CD4-positive, alpha-beta T cell (primary cell): Measurements from ENCODE around the gene TSHZ2. TPM values are rescaled to one million over a fixed set of nuclear protein-coding genes. Genes with fewer than 3 reads are reported as not detected.

ENCODE experiments used
- ATAC-seq: fragments of 200-7000 bp; cut with Tn5 transposase; one replicate; pipeline ENCODE4 v1.10.0; 2022; ENCODE audit warnings: mild to moderate bottlenecking; ENCODE audit not compliant: poor library complexity
- CTCF ChIA-PET: fragments of 350-600 bp; sonication (Branson Sonifier 250); formaldehyde crosslinking; loops from one replicate; lab custom pipeline; 2021; ENCODE audit warnings: antibody characterized with exemption, inconsistent platforms; lab: Charles Lee
- POLR2A ChIA-PET: fragments of 350-600 bp; sonication (Branson Sonifier 250); formaldehyde crosslinking; loops from one replicate; lab custom pipeline; 2021; ENCODE audit warnings: antibody characterized with exemption, inconsistent platforms; lab: Charles Lee
- DNase-seq, 14 experiments: peaks; one replicate each; pipeline ENCODE4 v3.0.0-alpha.2; 2013 to 2020; ENCODE audit warnings: mixed read lengths in 2 of 14
- H3K27ac ChIP-seq, 2 donors: one replicate each; pipeline versions ENCODE4 v1.5.1 to v1.7.0; 2013; ENCODE audit warnings: low read length in 2 of 2, low read depth in 1 of 2, mild to moderate bottlenecking in 1 of 2
- H3K27me3 ChIP-seq, 2 experiments: 1 replicate in 1 of 2; 2 replicates in 1 of 2; pipeline versions ENCODE4 v1.6.1 to v1.7.0; 2013; ENCODE audit warnings: low read length in 2 of 2, control low read depth in 1 of 2, mild to moderate bottlenecking in 1 of 2, moderate library complexity in 1 of 2; ENCODE audit not compliant: insufficient read depth in 2 of 2, control insufficient read depth in 1 of 2
- H3K36me3 ChIP-seq: one replicate; pipeline ENCODE4 v1.6.1; 2013; ENCODE audit warnings: low read length, control low read depth; ENCODE audit not compliant: insufficient read depth
- H3K4me1 ChIP-seq: one replicate; pipeline ENCODE4 v1.6.1; 2013; ENCODE audit warnings: low read length, control low read depth; ENCODE audit not compliant: insufficient read depth
- H3K4me3 ChIP-seq: one replicate; pipeline ENCODE4 v1.5.1; 2013; ENCODE audit warnings: mild to moderate bottlenecking, low read length, moderate library complexity
- H3K9me3 ChIP-seq, 2 experiments: 1 replicate in 1 of 2; 2 replicates in 1 of 2; pipeline versions ENCODE4 v1.6.1 to v1.7.0; 2013; ENCODE audit warnings: low read length in 2 of 2, mild to moderate bottlenecking in 2 of 2, control low read depth in 1 of 2, moderate library complexity in 1 of 2; ENCODE audit not compliant: control insufficient read depth in 1 of 2, insufficient read depth in 1 of 2
- H3K27ac Mint-ChIP-seq: one replicate; pipeline ENCODE4 v1.8.0; 2020; ENCODE audit warnings: mixed read lengths
- H3K27me3 Mint-ChIP-seq: one replicate; pipeline ENCODE4 v1.8.0; 2021; ENCODE audit warnings: mixed read lengths
- H3K36me3 Mint-ChIP-seq: one replicate; pipeline ENCODE4 v1.8.0; 2021; ENCODE audit warnings: low read depth, mixed read lengths
- H3K4me1 Mint-ChIP-seq: one replicate; pipeline ENCODE4 v1.8.0; 2021; ENCODE audit warnings: low read depth, mixed read lengths
- H3K4me3 Mint-ChIP-seq: one replicate; pipeline ENCODE4 v1.8.0; 2020; ENCODE audit warnings: mild to moderate bottlenecking, mixed read lengths
- H3K9me3 Mint-ChIP-seq: one replicate; pipeline ENCODE4 v1.8.0; 2020; ENCODE audit warnings: mixed read lengths
- CTCF ChIP-seq: fragments of 200-600 bp; IDR thresholded peaks from one replicate; pipeline ENCODE4 v1.8.0; 2022; ENCODE audit warnings: antibody characterized with exemption, mild to moderate bottlenecking
- intact Hi-C, 2 experiments: fragments of 100-400 bp; cut with DNase I in 1 of 2; cut with micrococcal nuclease in 1 of 2; formaldehyde crosslinking; loops; one replicate each; pipeline versions ENCODE4 v1.15.1 to v1.9.0; 2023 to 2025; cut with DNase I, micrococcal nuclease
- total RNA-seq, 174 experiments: library from RNA in 2 of 174; stranded (reverse) in 2 of 174; gene quantifications; one replicate each; pipeline ENCODE4 v1.2.3 and lab custom pipeline; 2021 to 2026

TSHZ2 gene
- total RNA-seq, 2 experiments from 2014 or later, result 26.1 to 27.4 TPM

DNA sequence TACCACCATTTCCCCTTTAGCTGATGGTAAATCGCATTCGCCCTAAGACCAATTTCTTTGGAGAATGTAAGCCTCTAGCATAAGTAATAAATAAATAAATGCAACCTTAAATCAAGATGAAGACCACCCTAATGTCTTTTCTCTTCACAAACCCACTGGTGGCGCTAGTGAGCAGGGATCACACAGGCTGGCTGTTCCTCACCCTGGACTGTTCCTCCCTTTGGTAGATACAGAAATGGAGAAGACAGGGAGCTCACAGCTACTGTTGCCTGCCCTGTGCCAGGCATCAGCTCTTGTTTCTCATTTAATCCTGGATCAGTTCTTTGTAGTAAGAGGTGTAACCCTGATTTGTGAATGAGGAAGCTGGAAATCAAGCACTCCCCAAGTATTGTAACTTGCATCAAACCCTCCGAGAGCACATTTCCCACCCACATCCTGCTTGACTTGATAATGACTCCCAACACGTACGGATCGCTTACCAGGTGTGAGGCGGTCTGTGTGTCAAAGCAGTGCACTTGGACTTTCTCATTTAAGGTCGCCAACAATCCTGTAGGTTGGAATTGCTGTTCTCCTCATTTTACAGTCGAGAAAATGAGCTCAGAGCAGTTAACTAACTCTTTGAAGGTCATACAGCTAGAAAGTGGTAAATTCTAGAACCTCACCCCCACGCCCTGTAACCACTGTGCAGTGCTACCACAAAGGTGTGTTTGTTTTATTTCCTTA is 236.1 kb downstream of the TSHZ2 start:
- H3K27me3 ChIP-seq, result no peaks in the 10 kb centered on the region
- H3K36me3 ChIP-seq, result no peaks in the 10 kb centered on the region
- H3K4me3 Mint-ChIP-seq, result peak overlapping the region; percentile 74
- ChIA-PET POLR2A (interaction anchor here (0.5 to 1.0 kb wide), 4 partner anchors 9 to 986 kb away, joined by 3 to 5 read pairs (median 4); no protein-coding TSS in a partner anchor), CTCF (interaction anchor here (0.6 to 1.8 kb wide), 2 partner anchors 8 to 59 kb away, joined by 3 to 6 read pairs; no protein-coding TSS in a partner anchor)
- H3K9me3 ChIP-seq, result no peaks in the 10 kb centered on the region
- H3K9me3 Mint-ChIP-seq, result no peaks in the 10 kb centered on the region
- H3K27ac ChIP-seq, result no peak overlapping the region
- DNase-seq, result peak in 6 of 14 experiments; percentile 8 to 58 (median 24)
- H3K4me3 ChIP-seq, result peak overlapping the region; percentile 23
- peaks cover 17% of the 10 kb centered on the region for H3K4me1 ChIP-seq
- peaks cover 20% of the 10 kb centered on the region for H3K4me1 Mint-ChIP-seq
- intact Hi-C loops, result no loop called here
- peak overlapping the region; percentile 80 for H3K27ac Mint-ChIP-seq
- no peak for TF ChIP-seq CTCF
- H3K36me3 Mint-ChIP-seq, result no peaks in the 10 kb centered on the region
- H3K27me3 Mint-ChIP-seq, result no peaks in the 10 kb centered on the region
- peak; percentile 89 for ATAC-seq

GRCh38 chr20:53210041-53210440 is 237.9 kb downstream of the TSHZ2 start:
- no peaks in the 10 kb centered on the region for H3K36me3 Mint-ChIP-seq
- H3K27ac Mint-ChIP-seq, result no peak overlapping the region
- Histone ChIP-seq H3K4me3 (no peak overlapping the region), H3K36me3 (no peaks in the 10 kb centered on the region), H3K27ac (no peak overlapping the region), H3K27me3 (no peaks in the 10 kb centered on the region), H3K9me3 (no peaks in the 10 kb centered on the region), H3K4me1 (peaks cover 25% of the 10 kb centered on the region)
- H3K9me3 Mint-ChIP-seq, result no peaks in the 10 kb centered on the region
- no peak for ATAC-seq
- peaks cover 35% of the 10 kb centered on the region for H3K4me1 Mint-ChIP-seq
- no peak overlapping the region for H3K4me3 Mint-ChIP-seq
- ChIA-PET CTCF (no interaction called here), POLR2A (interaction anchor here (1.0 kb wide), 1 partner anchor 898 kb away, joined by 3 read pairs; no protein-coding TSS in a partner anchor)
- no peak for TF ChIP-seq CTCF
- no peak for DNase-seq
- no peaks in the 10 kb centered on the region for H3K27me3 Mint-ChIP-seq
- intact Hi-C loops, result loop anchor here (5.0 to 10.0 kb wide), 5 partner anchors 53 to 985 kb away; partner anchors contain the start of gene TSHZ2 (in 1 of the 2)

GRCh38 chr20:53210931-53211330 is 238.8 kb downstream of the TSHZ2 start:
- ChIA-PET POLR2A (no interaction called here), CTCF (no interaction called here)
- no peak overlapping the region for H3K4me3 Mint-ChIP-seq
- no peak for ATAC-seq
- H3K9me3 Mint-ChIP-seq, result no peaks in the 10 kb centered on the region
- no peak overlapping the region for H3K27ac Mint-ChIP-seq
- H3K27me3 Mint-ChIP-seq, result no peaks in the 10 kb centered on the region
- no peak for TF ChIP-seq CTCF
- Histone ChIP-seq H3K27me3 (no peaks in the 10 kb centered on the region), H3K4me3 (no peak overlapping the region), H3K27ac (no peak overlapping the region), H3K9me3 (no peaks in the 10 kb centered on the region), H3K4me1 (peaks cover 32% of the 10 kb centered on the region), H3K36me3 (no peaks in the 10 kb centered on the region)
- DNase-seq, result no peak
- intact Hi-C loops, result loop anchor here (5.0 to 10.0 kb wide), 5 partner anchors 54 to 984 kb away; partner anchors contain the start of gene TSHZ2 (in 1 of the 2)
- peaks cover 41% of the 10 kb centered on the region for H3K4me1 Mint-ChIP-seq
- H3K36me3 Mint-ChIP-seq, result no peaks in the 10 kb centered on the region
